ENCODE results near the gene HMCN1.

HMCN1 gene

DNA sequence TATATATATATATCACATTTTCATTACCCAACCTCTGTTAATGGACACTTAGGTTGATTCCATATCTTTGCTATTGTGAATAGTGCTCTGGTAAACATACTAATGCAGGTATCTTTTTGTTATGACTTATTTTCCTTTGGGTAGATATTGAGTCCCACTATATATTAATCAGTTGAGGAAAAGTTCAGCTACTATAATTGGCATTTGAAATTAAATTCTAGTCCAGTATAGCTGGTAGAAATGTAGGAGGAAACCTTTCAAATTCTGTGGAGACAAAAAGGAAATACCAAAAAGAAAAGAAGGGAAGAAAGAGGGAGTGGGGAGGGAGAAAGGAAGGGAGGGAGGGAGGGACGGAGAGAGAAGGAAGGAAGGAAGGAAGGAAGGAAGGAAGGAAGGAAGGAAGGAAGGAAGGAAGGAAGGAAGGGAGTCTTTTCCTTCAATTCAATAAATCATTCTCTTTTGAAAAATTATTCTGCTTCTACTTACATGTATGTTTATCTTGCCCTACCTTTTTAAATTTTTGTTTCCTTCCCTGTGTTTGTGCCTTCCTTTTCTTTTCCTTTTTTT is 329.0 kb downstream of the HMCN1 start:
- Histone ChIP-seq H3K36me3 (ENCODE audit: control insufficient read depth in 1 of 2, insufficient read depth in 2 of 2, low read length in 2 of 2) (no peaks in the 10 kb centered on the region), H3K4me3 (ENCODE audit: low read depth in 1 of 2, low read length in 2 of 2) (no peak overlapping the region), H3K27ac (ENCODE audit: low read length) (no peak overlapping the region), H3K4me1 (ENCODE audit: control insufficient read depth in 1 of 2, insufficient read depth in 2 of 2, low read length in 2 of 2) (no peaks in the 10 kb centered on the region), H3K27me3 (ENCODE audit: low read depth, low read length) (no peaks in the 10 kb centered on the region), H3K9me3 (ENCODE audit: control insufficient read depth in 1 of 2, low read length in 2 of 2) (no peaks in the 10 kb centered on the region)

DNA sequence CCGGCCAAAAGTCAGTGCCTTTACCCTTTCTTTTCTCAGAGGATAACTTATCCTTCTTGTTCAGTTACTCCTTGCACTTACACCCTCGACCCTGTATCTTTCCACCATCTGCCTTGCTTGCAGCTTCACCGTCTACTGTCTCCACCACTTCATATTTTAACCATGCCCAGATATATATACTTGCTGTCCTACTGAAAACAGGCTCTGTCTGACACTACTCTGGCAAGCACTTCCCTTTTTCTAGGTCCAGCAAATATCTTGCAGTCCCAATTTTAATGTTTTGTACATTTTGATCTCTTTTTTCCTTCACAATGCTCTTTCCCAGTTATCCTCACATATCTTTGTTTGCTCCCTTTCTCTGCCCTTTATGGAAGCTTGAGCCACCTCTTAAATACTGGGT is 332.2 kb downstream of the HMCN1 start:
- Histone ChIP-seq H3K4me3 (ENCODE audit: low read depth in 1 of 2, low read length in 2 of 2) (no peak overlapping the region), H3K4me1 (ENCODE audit: control insufficient read depth in 1 of 2, insufficient read depth in 2 of 2, low read length in 2 of 2) (no peaks in the 10 kb centered on the region), H3K9me3 (ENCODE audit: control insufficient read depth in 1 of 2, low read length in 2 of 2) (no peaks in the 10 kb centered on the region), H3K27ac (ENCODE audit: low read length) (no peak overlapping the region), H3K27me3 (ENCODE audit: low read depth, low read length) (no peaks in the 10 kb centered on the region), H3K36me3 (ENCODE audit: control insufficient read depth in 1 of 2, insufficient read depth in 2 of 2, low read length in 2 of 2) (no peaks in the 10 kb centered on the region)

DNA sequence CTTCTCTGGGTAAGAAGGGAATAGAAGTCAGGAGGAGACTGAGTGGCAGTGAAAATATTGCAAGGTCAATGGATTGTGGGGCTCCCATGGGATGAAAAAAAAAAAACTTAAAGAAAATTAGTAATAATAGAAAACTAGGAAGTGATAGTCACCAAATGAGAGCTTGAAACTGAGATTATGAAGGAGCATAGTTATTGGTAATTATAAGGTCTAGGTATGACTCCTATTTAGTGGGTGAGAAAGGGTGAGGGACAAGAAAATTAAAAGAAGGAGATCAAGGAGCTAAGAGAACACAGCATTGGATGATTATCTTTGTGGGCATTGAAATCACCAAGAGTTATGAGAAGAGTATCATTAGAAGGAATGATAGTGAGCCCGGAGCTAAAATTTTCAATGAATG is 339.5 kb downstream of the HMCN1 start:
- Histone ChIP-seq H3K27me3 (ENCODE audit: low read depth, low read length) (no peaks in the 10 kb centered on the region), H3K27ac (ENCODE audit: low read length) (no peak overlapping the region), H3K4me1 (ENCODE audit: control insufficient read depth in 1 of 2, insufficient read depth in 2 of 2, low read length in 2 of 2) (no peaks in the 10 kb centered on the region), H3K4me3 (ENCODE audit: low read depth in 1 of 2, low read length in 2 of 2) (no peak overlapping the region), H3K36me3 (ENCODE audit: control insufficient read depth in 1 of 2, insufficient read depth in 2 of 2, low read length in 2 of 2) (peaks cover 0 to 1% of the 10 kb centered on the region in 2 donors), H3K9me3 (ENCODE audit: control insufficient read depth in 1 of 2, low read length in 2 of 2) (no peaks in the 10 kb centered on the region)

DNA sequence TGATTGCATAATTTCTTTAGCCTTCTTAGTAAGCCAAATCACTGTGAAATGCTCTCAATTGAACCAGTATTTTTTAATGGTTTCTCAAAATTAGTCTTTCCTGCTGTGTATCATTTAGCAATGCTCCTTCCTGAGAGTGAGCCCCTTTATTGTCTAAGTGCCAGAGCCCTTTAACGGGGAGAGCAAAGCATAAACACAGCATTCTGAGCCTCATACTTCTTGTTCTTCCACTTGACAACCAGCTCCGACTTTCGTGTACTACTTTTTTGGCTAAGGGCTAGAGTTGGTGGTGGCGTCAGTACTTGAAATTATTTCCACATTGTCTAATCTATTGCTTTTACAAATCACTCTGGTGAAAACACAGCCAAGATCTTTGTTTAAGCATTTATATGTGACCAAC is 341.8 kb downstream of the HMCN1 start:
- no peak overlapping the region for H3K27ac ChIP-seq (ENCODE audit: low read length)

DNA sequence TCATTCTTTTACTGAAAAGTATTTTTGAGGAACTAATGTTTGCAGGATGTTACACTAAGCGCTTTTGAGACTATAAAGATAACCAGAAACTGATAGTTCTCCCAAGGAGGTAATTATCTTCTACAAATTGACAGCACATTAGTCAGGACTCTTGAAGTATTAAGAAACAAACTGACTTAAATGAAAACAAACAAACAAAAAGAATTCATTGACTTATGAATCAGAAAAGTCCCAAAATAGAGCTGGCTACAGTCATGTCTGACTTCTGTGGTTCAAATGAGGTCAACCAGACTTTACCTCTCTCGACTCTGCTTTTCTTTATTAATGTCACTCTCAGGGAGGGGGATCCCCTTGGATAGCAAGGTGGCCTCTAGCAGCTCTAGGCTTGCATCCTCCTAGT is 344.1 kb downstream of the HMCN1 start:
- Histone ChIP-seq H3K27me3 (ENCODE audit: low read depth, low read length) (no peaks in the 10 kb centered on the region), H3K4me3 (ENCODE audit: low read depth in 1 of 2, low read length in 2 of 2) (no peak overlapping the region), H3K9me3 (ENCODE audit: control insufficient read depth in 1 of 2, low read length in 2 of 2) (no peaks in the 10 kb centered on the region), H3K36me3 (ENCODE audit: control insufficient read depth in 1 of 2, insufficient read depth in 2 of 2, low read length in 2 of 2) (peaks cover 0 to 7% of the 10 kb centered on the region in 2 donors), H3K27ac (ENCODE audit: low read length) (no peak overlapping the region), H3K4me1 (ENCODE audit: control insufficient read depth in 1 of 2, insufficient read depth in 2 of 2, low read length in 2 of 2) (no peaks in the 10 kb centered on the region)

More for the DNA sequence above, 341.8 kb downstream of the HMCN1 start:
- Histone ChIP-seq H3K27me3 (ENCODE audit: low read depth, low read length) (no peaks in the 10 kb centered on the region), H3K4me3 (ENCODE audit: low read depth in 1 of 2, low read length in 2 of 2) (no peak overlapping the region), H3K9me3 (ENCODE audit: control insufficient read depth in 1 of 2, low read length in 2 of 2) (no peaks in the 10 kb centered on the region), H3K36me3 (ENCODE audit: control insufficient read depth in 1 of 2, insufficient read depth in 2 of 2, low read length in 2 of 2) (peaks cover 0 to 7% of the 10 kb centered on the region in 2 donors), H3K4me1 (ENCODE audit: control insufficient read depth in 1 of 2, insufficient read depth in 2 of 2, low read length in 2 of 2) (no peaks in the 10 kb centered on the region)

DNA sequence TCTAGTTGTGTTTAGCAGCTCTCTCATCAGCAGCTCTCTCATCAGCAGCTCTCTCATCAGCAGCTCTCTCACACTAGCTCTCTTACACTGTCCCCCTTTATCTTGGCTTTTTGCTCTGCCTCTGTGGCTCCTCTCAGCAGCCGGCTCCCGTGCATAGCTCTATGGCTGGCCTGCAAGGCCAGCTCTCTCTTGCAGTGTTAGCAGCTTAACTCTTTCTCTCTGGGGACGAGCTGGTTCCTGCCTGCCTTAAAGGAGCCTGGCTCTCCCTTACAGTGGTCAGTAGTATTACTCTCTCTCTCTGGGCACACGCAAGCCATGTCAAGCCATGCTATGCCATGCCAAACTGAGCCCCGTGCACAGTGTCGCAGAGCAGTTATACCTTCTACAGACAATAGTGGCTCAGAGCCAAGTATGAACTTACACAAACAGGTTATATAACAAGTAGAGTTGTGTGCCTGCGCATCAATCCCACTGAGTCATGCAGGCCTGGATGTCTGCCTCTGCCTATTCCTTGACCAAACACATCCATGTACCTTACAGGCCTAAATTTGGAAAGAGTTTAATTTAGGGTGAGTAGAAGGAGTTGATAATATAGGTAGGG is 345.0 kb downstream of the HMCN1 start:
- Histone ChIP-seq H3K36me3 (ENCODE audit: control insufficient read depth in 1 of 2, insufficient read depth in 2 of 2, low read length in 2 of 2) (peaks cover 0 to 7% of the 10 kb centered on the region in 2 donors), H3K4me1 (ENCODE audit: control insufficient read depth in 1 of 2, insufficient read depth in 2 of 2, low read length in 2 of 2) (no peaks in the 10 kb centered on the region), H3K27me3 (ENCODE audit: low read depth, low read length) (no peaks in the 10 kb centered on the region), H3K27ac (ENCODE audit: low read length) (no peak overlapping the region), H3K4me3 (ENCODE audit: low read depth in 1 of 2, low read length in 2 of 2) (no peak overlapping the region), H3K9me3 (ENCODE audit: control insufficient read depth in 1 of 2, low read length in 2 of 2) (no peaks in the 10 kb centered on the region)

DNA sequence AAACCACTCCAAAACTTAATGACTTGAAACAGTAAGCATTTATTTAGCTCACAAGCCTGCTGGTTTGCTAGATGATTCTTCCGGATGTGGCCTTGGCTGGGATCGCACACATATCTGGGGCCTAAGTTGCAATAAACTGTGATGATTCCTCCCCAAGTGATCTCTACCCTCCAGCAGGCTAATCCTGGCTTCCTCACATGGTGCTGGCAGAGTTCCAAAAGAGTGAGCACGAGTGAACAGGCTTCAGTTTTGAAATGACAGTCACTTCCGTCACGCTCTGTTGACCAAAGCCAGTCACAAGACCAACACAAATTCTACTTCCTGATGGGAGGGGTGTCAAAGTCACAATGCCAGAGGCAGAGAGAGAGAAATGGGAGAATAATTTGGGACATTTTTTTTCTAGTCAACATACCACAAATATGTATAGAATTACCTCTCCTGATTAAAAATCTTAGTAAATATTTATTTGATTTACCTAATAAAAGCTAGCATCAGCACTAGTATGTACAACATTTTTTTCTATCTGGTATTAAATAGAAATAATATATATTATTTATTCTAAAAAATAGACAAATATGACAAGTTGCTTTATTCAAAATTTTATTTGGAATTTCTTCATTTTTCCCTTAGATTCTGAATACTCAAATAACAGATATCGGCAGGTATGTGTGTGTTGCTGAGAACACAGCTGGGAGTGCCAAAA is 348.2 kb downstream of the HMCN1 start:
- H3K36me3 ChIP-seq (ENCODE audit: control insufficient read depth in 1 of 2, insufficient read depth in 2 of 2, low read length in 2 of 2) = peaks cover 0 to 7% of the 10 kb centered on the region in 2 donors
- no peak overlapping the region for H3K27ac ChIP-seq (ENCODE audit: low read length)
- H3K27me3 ChIP-seq (ENCODE audit: low read depth, low read length) = no peaks in the 10 kb centered on the region
- no peaks in the 10 kb centered on the region for H3K4me1 ChIP-seq (ENCODE audit: control insufficient read depth in 1 of 2, insufficient read depth in 2 of 2, low read length in 2 of 2)
- H3K9me3 ChIP-seq (ENCODE audit: control insufficient read depth in 1 of 2, low read length in 2 of 2) = no peaks in the 10 kb centered on the region
- H3K4me3 ChIP-seq (ENCODE audit: low read depth in 1 of 2, low read length in 2 of 2) = no peak overlapping the region

DNA sequence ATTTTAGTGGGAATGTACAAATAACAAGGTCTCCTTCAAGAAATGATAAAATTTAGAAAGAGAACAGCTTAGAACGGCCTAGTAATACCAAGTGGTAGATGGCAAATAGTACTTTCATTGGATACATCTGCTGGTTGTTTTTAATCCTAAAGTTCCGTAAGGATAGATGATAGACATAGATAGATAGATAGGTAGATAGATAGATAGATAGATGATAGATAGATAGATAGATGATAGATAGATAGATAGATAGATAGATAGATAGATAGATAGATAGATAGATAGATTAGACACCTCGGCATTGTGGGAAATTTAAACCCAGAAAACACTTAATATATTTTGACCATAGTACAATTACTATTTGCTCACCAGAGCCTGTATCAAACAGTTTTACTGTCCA is 352.4 kb downstream of the HMCN1 start:
- no peaks in the 10 kb centered on the region for H3K9me3 ChIP-seq (ENCODE audit: control insufficient read depth in 1 of 2, low read length in 2 of 2)
- H3K27me3 ChIP-seq (ENCODE audit: low read depth, low read length) = no peaks in the 10 kb centered on the region
- no peak overlapping the region for H3K4me3 ChIP-seq (ENCODE audit: low read depth in 1 of 2, low read length in 2 of 2)
- no peaks in the 10 kb centered on the region for H3K36me3 ChIP-seq (ENCODE audit: control insufficient read depth in 1 of 2, insufficient read depth in 2 of 2, low read length in 2 of 2)
- no peaks in the 10 kb centered on the region for H3K4me1 ChIP-seq (ENCODE audit: control insufficient read depth in 1 of 2, insufficient read depth in 2 of 2, low read length in 2 of 2)
- H3K27ac ChIP-seq (ENCODE audit: low read length) = no peak overlapping the region

DNA sequence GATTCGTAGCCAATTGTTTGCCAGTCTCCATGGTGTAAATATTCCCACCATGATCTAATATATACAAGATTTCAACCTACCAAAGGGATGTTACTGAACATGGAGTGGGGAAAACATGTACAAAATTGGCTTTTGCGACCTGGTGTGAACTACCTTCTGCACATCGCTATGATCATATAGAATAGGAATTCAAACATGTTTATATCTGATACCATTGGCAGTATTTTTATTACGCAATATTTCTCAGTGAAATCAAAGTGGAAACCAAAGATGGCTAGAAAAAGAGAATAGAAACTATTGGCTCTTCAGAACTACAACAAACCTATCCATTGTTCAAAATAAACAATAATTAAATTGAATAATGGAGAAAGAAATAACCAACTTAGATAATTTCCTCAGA is 355.7 kb downstream of the HMCN1 start:
- no peaks in the 10 kb centered on the region for H3K27me3 ChIP-seq (ENCODE audit: low read depth, low read length)
- H3K9me3 ChIP-seq (ENCODE audit: control insufficient read depth in 1 of 2, low read length in 2 of 2) = no peaks in the 10 kb centered on the region
- no peak overlapping the region for H3K27ac ChIP-seq (ENCODE audit: low read length)
- no peak overlapping the region for H3K4me3 ChIP-seq (ENCODE audit: low read depth in 1 of 2, low read length in 2 of 2)
- peaks cover 0 to 4% of the 10 kb centered on the region in 2 donors for H3K4me1 ChIP-seq (ENCODE audit: control insufficient read depth in 1 of 2, insufficient read depth in 2 of 2, low read length in 2 of 2)
- H3K36me3 ChIP-seq (ENCODE audit: control insufficient read depth in 1 of 2, insufficient read depth in 2 of 2, low read length in 2 of 2) = no peaks in the 10 kb centered on the region

DNA sequence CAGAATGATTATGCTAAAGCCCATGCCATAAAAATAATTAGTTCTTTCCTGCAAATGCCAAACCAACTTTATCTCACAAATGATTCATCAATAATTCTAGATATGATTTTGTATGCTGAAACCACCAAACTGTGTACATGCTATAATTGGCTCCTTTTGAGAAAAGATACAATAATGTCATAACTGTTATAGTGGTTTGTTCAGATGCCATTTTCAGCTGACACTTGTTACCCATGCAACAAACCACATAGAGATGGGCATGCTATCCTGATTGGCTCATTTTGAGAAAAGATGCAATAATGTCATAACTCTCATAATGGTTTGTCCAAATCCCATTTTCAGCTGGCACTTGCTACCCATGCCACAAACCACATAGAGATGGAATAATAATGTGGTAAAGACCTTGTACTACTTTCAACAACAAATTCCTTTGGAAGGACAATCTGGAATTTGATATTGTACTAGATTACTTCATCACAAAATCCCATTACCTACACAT is 357.1 kb downstream of the HMCN1 start:
- no peaks in the 10 kb centered on the region for H3K36me3 ChIP-seq (ENCODE audit: control insufficient read depth in 1 of 2, insufficient read depth in 2 of 2, low read length in 2 of 2)
- no peaks in the 10 kb centered on the region for H3K9me3 ChIP-seq (ENCODE audit: control insufficient read depth in 1 of 2, low read length in 2 of 2)
- H3K4me3 ChIP-seq (ENCODE audit: low read depth in 1 of 2, low read length in 2 of 2) = no peak overlapping the region
- peaks cover 0 to 4% of the 10 kb centered on the region in 2 donors for H3K4me1 ChIP-seq (ENCODE audit: control insufficient read depth in 1 of 2, insufficient read depth in 2 of 2, low read length in 2 of 2)
- no peaks in the 10 kb centered on the region for H3K27me3 ChIP-seq (ENCODE audit: low read depth, low read length)
- H3K27ac ChIP-seq (ENCODE audit: low read length) = no peak overlapping the region

DNA sequence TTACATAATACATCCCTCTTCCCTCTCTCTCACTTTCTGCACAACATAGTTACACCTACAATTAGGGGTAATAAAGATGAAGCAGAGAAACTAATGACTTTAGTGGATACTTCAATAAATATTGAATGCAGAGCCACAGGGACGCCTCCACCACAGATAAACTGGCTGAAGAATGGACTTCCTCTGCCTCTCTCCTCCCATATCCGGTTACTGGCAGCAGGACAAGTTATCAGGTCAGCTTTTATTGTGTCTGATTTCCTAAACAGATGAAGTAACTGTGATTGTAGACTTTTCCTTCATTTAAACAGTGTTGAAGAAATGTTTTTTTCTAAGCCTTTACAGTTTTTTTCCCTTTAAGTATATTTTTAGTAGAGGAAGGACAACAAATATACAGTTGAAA is 359.2 kb downstream of the HMCN1 start:
- Histone ChIP-seq H3K4me3 (ENCODE audit: low read depth in 1 of 2, low read length in 2 of 2) (no peak overlapping the region), H3K27me3 (ENCODE audit: low read depth, low read length) (no peaks in the 10 kb centered on the region), H3K27ac (ENCODE audit: low read length) (no peak overlapping the region)

More for the DNA sequence above, 359.2 kb downstream of the HMCN1 start:
- Histone ChIP-seq H3K4me1 (ENCODE audit: control insufficient read depth in 1 of 2, insufficient read depth in 2 of 2, low read length in 2 of 2) (peaks cover 0 to 4% of the 10 kb centered on the region in 2 donors), H3K36me3 (ENCODE audit: control insufficient read depth in 1 of 2, insufficient read depth in 2 of 2, low read length in 2 of 2) (no peaks in the 10 kb centered on the region), H3K9me3 (ENCODE audit: control insufficient read depth in 1 of 2, low read length in 2 of 2) (no peaks in the 10 kb centered on the region)
